ENCODE measurements around the gene PPP1R18.

DNA sequence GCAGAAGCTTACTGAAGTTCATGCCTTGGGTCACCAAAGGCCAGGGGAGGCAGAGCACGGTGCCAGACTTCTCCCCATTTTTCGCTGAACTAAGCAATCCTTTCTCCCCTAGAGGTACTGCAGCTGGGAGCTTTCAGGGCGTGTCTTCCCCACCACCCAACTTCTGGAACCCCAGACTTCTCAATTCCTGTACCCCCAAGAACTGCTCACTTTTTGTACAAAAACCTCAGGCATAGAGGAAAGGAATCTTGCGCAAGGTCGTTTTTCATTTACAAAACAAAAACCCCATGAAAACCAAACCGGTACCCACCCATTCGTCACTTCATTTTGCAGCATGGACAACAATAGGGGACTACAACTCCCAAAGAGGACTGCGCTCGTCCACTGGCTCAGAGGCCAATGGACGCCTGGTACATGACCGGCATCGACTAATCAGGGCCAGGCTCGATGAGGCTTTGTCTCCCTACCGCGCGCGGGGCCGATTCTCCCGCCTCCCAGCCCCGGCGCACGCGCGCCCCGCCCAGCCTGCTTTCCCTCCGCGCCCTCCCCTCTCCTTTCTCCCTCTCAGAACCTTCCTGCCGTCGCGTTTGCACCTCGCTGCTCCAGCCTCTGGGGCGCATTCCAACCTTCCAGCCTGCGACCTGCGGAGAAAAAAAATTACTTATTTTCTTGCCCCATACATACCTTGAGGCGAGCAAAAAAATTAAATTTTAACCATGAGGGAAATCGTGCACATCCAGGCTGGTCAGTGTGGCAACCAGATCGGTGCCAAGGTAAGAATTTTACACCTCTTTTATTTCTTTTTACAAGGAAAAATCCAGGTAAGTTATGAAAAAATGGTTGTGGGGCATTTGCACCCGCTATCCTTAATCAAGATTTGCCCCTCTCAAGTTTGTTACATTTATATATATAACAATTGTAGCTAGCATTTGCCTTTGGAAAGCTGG is 33.6 kb upstream of the PPP1R18 start, which contains the start of gene TUBB:
- peak; percentile 32; the same call in 1 of the 2 replicates for TF ChIP-seq L3MBTL2 (conservative IDR thresholded peaks at IDR 0.05)
- no peak for TF ChIP-seq SUZ12 (IDR thresholded peaks at IDR 0.05)
- TF ChIP-seq, protein P1, sequence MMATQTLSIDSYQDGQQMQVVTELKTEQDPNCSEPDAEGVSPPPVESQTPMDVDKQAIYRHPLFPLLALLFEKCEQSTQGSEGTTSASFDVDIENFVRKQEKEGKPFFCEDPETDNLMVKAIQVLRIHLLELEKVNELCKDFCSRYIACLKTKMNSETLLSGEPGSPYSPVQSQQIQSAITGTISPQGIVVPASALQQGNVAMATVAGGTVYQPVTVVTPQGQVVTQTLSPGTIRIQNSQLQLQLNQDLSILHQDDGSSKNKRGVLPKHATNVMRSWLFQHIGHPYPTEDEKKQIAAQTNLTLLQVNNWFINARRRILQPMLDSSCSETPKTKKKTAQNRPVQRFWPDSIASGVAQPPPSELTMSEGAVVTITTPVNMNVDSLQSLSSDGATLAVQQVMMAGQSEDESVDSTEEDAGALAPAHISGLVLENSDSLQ (IDR thresholded peaks at IDR 0.05): no peak
- TF ChIP-seq HDGF (IDR thresholded peaks at IDR 0.05; ENCODE audit: borderline replicate concordance): no peak
- TF ChIP-seq ZNF384 (IDR thresholded peaks at IDR 0.05): no peak
- no peak for TF ChIP-seq SP1 (IDR thresholded peaks at IDR 0.05)
- no peak for TF ChIP-seq FOXM1 (IDR thresholded peaks at IDR 0.05; ENCODE audit: borderline replicate concordance)
- TF ChIP-seq FOXA1 (IDR thresholded peaks at IDR 0.05): no peak
- no peak for TF ChIP-seq FOXK2 (IDR thresholded peaks at IDR 0.05)

Data from HEK293T (cell line).